Stimulated activated CD8-positive, alpha-beta memory T cell treated with anti-CD3 and anti-CD28 coated beads, Interleukin-12 subunit alpha, Interleukin-12 subunit beta, amount 100 ng/mL, for 4 hours (primary cell): ENCODE data around the gene SIPA1.
"Not testable (repeated sequence)": the region's sequence is repeated elsewhere in the genome, so short reads cannot be mapped to it uniquely, and the experiment has no call there.

ENCODE experiments used
- DNase-seq: peaks from one replicate; pipeline ENCODE4 v3.0.0-alpha.2; 2020; ENCODE audit warnings: low read depth

Gene SIPA1

GRCh38 chr11:65661599-65662246 is 23.8 kb downstream of the SIPA1 start:
- no peak for DNase-seq

- no peak for DNase-seq
These were observed 24.4 kb downstream of the SIPA1 start for GRCh38 chr11:65662247-65662798.

GRCh38 chr11:65662799-65663638 is 25.1 kb downstream of the SIPA1 start, which contains the start of gene RELA:
Gene RELA (minus strand): TSS chr11:65662916. CDS start chr11:65662832, 84 bp downstream.
- DNase-seq, result peak; percentile 86

- no peak for DNase-seq
These were observed 25.8 kb downstream of the SIPA1 start for GRCh38 chr11:65663639-65664200.

GRCh38 chr11:65672180-65672860 is 34.4 kb downstream of the SIPA1 start:
- no peak for DNase-seq

- DNase-seq, result no peak
These were observed 35.1 kb downstream of the SIPA1 start for GRCh38 chr11:65672982-65673381.

- DNase-seq, result no peak
These were observed 42.4 kb downstream of the SIPA1 start for GRCh38 chr11:65680192-65680743.

- not testable (repeated sequence) for DNase-seq
These were observed 45.6 kb downstream of the SIPA1 start for GRCh38 chr11:65683480-65683879.

GRCh38 chr11:65685981-65686380 is 48.1 kb downstream of the SIPA1 start:
- no peak for DNase-seq

GRCh38 chr11:65691847-65692246 is 53.9 kb downstream of the SIPA1 start:
- not testable (repeated sequence) for DNase-seq

- no peak for DNase-seq
These were observed 54.5 kb downstream of the SIPA1 start for GRCh38 chr11:65692367-65692766.

- no peak for DNase-seq
These were observed 57.7 kb downstream of the SIPA1 start for GRCh38 chr11:65695459-65696241.

GRCh38 chr11:65696802-65697552 is 59.1 kb downstream of the SIPA1 start:
- DNase-seq, result no peak

- DNase-seq, result no peak
These were observed 60.3 kb downstream of the SIPA1 start for GRCh38 chr11:65698205-65698604.

- no peak for DNase-seq
These were observed 61.4 kb downstream of the SIPA1 start for GRCh38 chr11:65699306-65699705.

GRCh38 chr11:65700399-65700798 is 62.5 kb downstream of the SIPA1 start:
- DNase-seq, result no peak
